Neural cell (in vitro differentiated cells): Measurements from ENCODE around the gene CEP20. TPM values are rescaled to one million over a fixed set of nuclear protein-coding genes. Genes with fewer than 3 reads are reported as not detected.

Experiments
- H2AFZ ChIP-seq: fragments of 200-600, 300-800 bp; sonication (generic), shearing (Covaris generic); 2 replicates; pipeline ENCODE4 v1.6.0; 2014; ENCODE audit warnings: low read depth, mild to moderate bottlenecking, antibody characterized with exemption, low read length, moderate library complexity
- H3F3A ChIP-seq: fragments of 200-600 bp; shearing (Covaris generic); 2 replicates; pipeline ENCODE4 v1.6.1; 2016; ENCODE audit warnings: mild to moderate bottlenecking, moderate library complexity, mixed read lengths, antibody characterized with exemption, low read length; ENCODE audit not compliant: insufficient read depth, poor library complexity, severe bottlenecking
- H3K27ac ChIP-seq: fragments of 200-600, 300-800 bp; sonication (generic), shearing (Covaris generic); 2 replicates; pipeline ENCODE4 v1.5.1; 2014; ENCODE audit warnings: mild to moderate bottlenecking, low read length, moderate library complexity
- H3K27me3 ChIP-seq: fragments of 300-800, 200-600 bp; sonication (generic), shearing (Covaris generic); 2 replicates; pipeline ENCODE4 v1.6.0; 2014; ENCODE audit warnings: mild to moderate bottlenecking, low read depth, low read length, moderate library complexity; ENCODE audit not compliant: insufficient read depth
- H3K36me3 ChIP-seq: fragments of 300-800, 200-600 bp; sonication (generic), shearing (Covaris generic); 2 replicates; pipeline ENCODE4 v1.5.1; 2014; ENCODE audit warnings: mild to moderate bottlenecking, antibody characterized with exemption, low read length, moderate library complexity; ENCODE audit not compliant: insufficient read depth
- H3K4me2 ChIP-seq: fragments of 300-800, 200-600 bp; sonication (generic), shearing (Covaris generic); 2 replicates; pipeline ENCODE4 v1.6.0; 2014; ENCODE audit warnings: mild to moderate bottlenecking, low read length
- H3K4me3 ChIP-seq: fragments of 300-800, 200-600 bp; sonication (generic), shearing (Covaris generic); 2 replicates; pipeline ENCODE4 v1.5.1; 2014; ENCODE audit warnings: mild to moderate bottlenecking, low read length, moderate library complexity
- H3K79me2 ChIP-seq: fragments of 200-600 bp; shearing (Covaris generic); replicated peaks from 2 replicates; pipeline ENCODE4 v1.6.0; 2014; ENCODE audit warnings: mild to moderate bottlenecking, low read length, moderate library complexity; ENCODE audit not compliant: insufficient read depth
- H3K9ac ChIP-seq: fragments of 300-800, 200-600 bp; sonication (generic), shearing (Covaris generic); 2 replicates; pipeline ENCODE4 v1.6.1; 2016; ENCODE audit warnings: mild to moderate bottlenecking, low read length, mixed read lengths
- H3K9me2 ChIP-seq: fragments of 200-600 bp; shearing (Covaris generic); 2 replicates; pipeline ENCODE4 v1.6.1; 2016; ENCODE audit warnings: mild to moderate bottlenecking, low read length, mixed read lengths; ENCODE audit not compliant: insufficient read depth
- H3K9me3 ChIP-seq: fragments of 200-600, 300-800 bp; sonication (generic), shearing (Covaris generic); 2 replicates; pipeline ENCODE4 v1.6.1; 2016; ENCODE audit warnings: mild to moderate bottlenecking, mixed run types, low read length, moderate library complexity, mixed read lengths
- H4K20me1 ChIP-seq: fragments of 200-600 bp; shearing (Covaris generic); 2 replicates; pipeline ENCODE4 v1.6.1; 2016; ENCODE audit warnings: mild to moderate bottlenecking, mixed run types; ENCODE audit not compliant: insufficient read depth
- EP300 ChIP-seq: fragments of 450-650 bp; conservative IDR thresholded peaks from 2 replicates; pipeline ENCODE4 v1.6.1; 2014; ENCODE audit warnings: antibody characterized with exemption, mild to moderate bottlenecking, moderate library complexity; ENCODE audit not compliant: poor library complexity, severe bottlenecking
- EZH2 ChIP-seq: fragments of 200-600, 300-800 bp; shearing (Covaris generic), sonication (generic); IDR thresholded peaks from 2 replicates; pipeline ENCODE4 v1.6.1; 2014; ENCODE audit warnings: antibody characterized with exemption, low read length, borderline replicate concordance, mild to moderate bottlenecking; ENCODE audit not compliant: insufficient read depth, poor library complexity, severe bottlenecking
- MXI1 ChIP-seq: fragments of 450-650 bp; conservative IDR thresholded peaks from 2 replicates; pipeline ENCODE4 v1.6.1; 2014; ENCODE audit warnings: antibody characterized with exemption, mild to moderate bottlenecking; ENCODE audit not compliant: poor library complexity, severe bottlenecking
- POLR2AphosphoS5 ChIP-seq: IDR thresholded peaks from 2 replicates; pipeline ENCODE4 v1.6.1; 2012
- RAD21 ChIP-seq: fragments of 450-650 bp; conservative IDR thresholded peaks from 2 replicates; pipeline ENCODE4 v1.6.1; 2014; ENCODE audit warnings: antibody characterized with exemption, mild to moderate bottlenecking, moderate library complexity
- SMC3 ChIP-seq: fragments of 450-650 bp; conservative IDR thresholded peaks from 2 replicates; pipeline ENCODE4 v1.6.1; 2014; ENCODE audit warnings: antibody characterized with exemption, mild to moderate bottlenecking, moderate library complexity; ENCODE audit not compliant: poor library complexity
- TAF1 ChIP-seq: IDR thresholded peaks from 2 replicates; pipeline ENCODE4 v1.6.1; 2012; ENCODE audit warnings: low read depth
- polyA plus RNA-seq: library from polyadenylated mRNA; depleted of rRNA; stranded (reverse); fragments of >200 nt; gene quantifications from 2 replicates; pipeline ENCODE4 v1.2.3, GENCODE V29; 2014
- TF ChIP-seq, protein P1 (sequence below): IDR thresholded peaks from 2 replicates; pipeline ENCODE4 v1.6.1; 2012; ENCODE audit warnings: borderline replicate concordance
- TF ChIP-seq, protein P2 (sequence below): fragments of 450-650 bp; IDR thresholded peaks from 2 replicates; pipeline ENCODE4 v1.5.1; 2014; ENCODE audit warnings: antibody characterized with exemption, mild to moderate bottlenecking, moderate library complexity; ENCODE audit not compliant: poor library complexity, severe bottlenecking

CEP20 gene
- polyA plus RNA-seq, 1 donor from 2014 or later: 59.7 TPM

DNA sequence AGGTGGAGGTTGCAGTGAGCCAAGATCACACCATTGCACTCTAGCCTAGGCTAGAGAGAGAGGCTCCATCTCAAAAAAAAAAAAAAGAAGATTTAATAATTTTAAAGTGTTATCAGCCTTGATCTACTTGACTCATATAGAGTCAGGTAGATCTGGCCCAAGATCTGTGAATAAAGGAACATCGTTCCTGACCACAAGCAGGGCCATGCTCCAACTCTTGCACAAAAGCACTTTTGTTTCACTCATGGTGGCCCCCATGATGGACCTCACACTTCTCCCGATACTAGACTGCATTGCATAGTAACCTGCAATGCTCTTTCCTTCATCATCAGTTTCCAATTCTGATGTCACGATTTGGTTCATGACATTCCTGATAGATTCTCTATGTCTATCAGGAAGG is 26.4 kb downstream of the CEP20 start:
- TF ChIP-seq, protein P1, sequence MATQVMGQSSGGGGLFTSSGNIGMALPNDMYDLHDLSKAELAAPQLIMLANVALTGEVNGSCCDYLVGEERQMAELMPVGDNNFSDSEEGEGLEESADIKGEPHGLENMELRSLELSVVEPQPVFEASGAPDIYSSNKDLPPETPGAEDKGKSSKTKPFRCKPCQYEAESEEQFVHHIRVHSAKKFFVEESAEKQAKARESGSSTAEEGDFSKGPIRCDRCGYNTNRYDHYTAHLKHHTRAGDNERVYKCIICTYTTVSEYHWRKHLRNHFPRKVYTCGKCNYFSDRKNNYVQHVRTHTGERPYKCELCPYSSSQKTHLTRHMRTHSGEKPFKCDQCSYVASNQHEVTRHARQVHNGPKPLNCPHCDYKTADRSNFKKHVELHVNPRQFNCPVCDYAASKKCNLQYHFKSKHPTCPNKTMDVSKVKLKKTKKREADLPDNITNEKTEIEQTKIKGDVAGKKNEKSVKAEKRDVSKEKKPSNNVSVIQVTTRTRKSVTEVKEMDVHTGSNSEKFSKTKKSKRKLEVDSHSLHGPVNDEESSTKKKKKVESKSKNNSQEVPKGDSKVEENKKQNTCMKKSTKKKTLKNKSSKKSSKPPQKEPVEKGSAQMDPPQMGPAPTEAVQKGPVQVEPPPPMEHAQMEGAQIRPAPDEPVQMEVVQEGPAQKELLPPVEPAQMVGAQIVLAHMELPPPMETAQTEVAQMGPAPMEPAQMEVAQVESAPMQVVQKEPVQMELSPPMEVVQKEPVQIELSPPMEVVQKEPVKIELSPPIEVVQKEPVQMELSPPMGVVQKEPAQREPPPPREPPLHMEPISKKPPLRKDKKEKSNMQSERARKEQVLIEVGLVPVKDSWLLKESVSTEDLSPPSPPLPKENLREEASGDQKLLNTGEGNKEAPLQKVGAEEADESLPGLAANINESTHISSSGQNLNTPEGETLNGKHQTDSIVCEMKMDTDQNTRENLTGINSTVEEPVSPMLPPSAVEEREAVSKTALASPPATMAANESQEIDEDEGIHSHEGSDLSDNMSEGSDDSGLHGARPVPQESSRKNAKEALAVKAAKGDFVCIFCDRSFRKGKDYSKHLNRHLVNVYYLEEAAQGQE: no peak
- no peak for TF ChIP-seq SMC3
- no peak for TF ChIP-seq EP300
- TF ChIP-seq, protein P2, sequence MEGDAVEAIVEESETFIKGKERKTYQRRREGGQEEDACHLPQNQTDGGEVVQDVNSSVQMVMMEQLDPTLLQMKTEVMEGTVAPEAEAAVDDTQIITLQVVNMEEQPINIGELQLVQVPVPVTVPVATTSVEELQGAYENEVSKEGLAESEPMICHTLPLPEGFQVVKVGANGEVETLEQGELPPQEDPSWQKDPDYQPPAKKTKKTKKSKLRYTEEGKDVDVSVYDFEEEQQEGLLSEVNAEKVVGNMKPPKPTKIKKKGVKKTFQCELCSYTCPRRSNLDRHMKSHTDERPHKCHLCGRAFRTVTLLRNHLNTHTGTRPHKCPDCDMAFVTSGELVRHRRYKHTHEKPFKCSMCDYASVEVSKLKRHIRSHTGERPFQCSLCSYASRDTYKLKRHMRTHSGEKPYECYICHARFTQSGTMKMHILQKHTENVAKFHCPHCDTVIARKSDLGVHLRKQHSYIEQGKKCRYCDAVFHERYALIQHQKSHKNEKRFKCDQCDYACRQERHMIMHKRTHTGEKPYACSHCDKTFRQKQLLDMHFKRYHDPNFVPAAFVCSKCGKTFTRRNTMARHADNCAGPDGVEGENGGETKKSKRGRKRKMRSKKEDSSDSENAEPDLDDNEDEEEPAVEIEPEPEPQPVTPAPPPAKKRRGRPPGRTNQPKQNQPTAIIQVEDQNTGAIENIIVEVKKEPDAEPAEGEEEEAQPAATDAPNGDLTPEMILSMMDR: no peak
- no peak for TF ChIP-seq MXI1
- TF ChIP-seq RAD21: no peak
- no peak for TF ChIP-seq EZH2
- TF ChIP-seq TAF1: no peak
- no peak for TF ChIP-seq POLR2AphosphoS5
- no peak overlapping the region for H3K9ac ChIP-seq

DNA sequence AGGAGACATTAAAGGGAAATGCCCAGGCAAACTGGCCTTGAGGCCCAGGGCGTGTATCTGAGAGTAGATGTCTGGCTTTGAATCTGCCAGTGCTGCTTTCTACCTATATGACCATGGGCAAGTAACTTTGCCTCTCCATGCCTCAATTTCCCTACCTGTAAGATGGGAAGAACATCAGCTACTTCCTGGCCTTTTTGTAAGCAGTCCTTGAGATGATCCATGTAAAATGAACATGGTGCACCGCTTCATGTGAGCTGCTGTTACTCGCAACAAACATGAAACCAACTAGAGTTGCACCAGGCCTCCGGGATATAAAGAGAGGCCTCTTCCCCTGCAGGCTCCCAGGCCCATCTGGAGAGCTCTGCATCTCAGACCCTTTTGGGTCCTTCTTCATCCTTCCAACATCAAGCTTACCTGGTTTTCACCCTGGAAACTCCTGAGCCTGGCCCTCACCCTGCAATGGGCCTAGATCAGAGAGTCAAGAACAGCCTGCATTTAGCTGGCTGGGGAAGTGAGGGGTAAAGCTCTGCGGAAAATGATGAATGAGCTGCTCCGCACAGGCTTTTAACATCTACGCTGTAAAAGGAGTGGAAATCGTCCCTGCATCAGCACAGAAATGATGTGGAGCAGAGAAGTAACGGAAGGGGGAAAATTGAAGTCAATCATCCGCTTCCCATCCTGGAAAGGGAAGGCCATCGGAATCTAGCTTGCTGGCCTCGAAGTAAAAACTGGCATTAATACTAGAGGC is 29.3 kb downstream of the CEP20 start:
- no peaks in the 10 kb centered on the region for H3K36me3 ChIP-seq
- no peaks in the 10 kb centered on the region for H3K9me3 ChIP-seq
- H3F3A ChIP-seq: no peaks in the 10 kb centered on the region
- H3K4me2 ChIP-seq: no peak overlapping the region
- H3K27ac ChIP-seq: no peak overlapping the region
- H3K4me3 ChIP-seq: no peak overlapping the region
- no peaks in the 10 kb centered on the region for H4K20me1 ChIP-seq
- no peak overlapping the region for H3K9ac ChIP-seq
- H3K9me2 ChIP-seq: no peaks in the 10 kb centered on the region
- H3K79me2 ChIP-seq: no peaks in the 10 kb centered on the region
- peaks cover 53% of the 10 kb centered on the region for H3K27me3 ChIP-seq
- H2AFZ ChIP-seq: no peak overlapping the region
- TF ChIP-seq, protein P2: no peak
- TF ChIP-seq RAD21 (no peak), POLR2AphosphoS5 (no peak), EZH2 (no peak), SMC3 (no peak), MXI1 (no peak), TAF1 (no peak), EP300 (no peak)
- TF ChIP-seq, protein P1: no peak

More for the DNA sequence above, 26.4 kb downstream of the CEP20 start:
- H3K79me2 ChIP-seq: no peaks in the 10 kb centered on the region
- no peaks in the 10 kb centered on the region for H3K9me2 ChIP-seq
- H3K4me3 ChIP-seq: no peak overlapping the region
- H3K9me3 ChIP-seq: no peaks in the 10 kb centered on the region
- no peak overlapping the region for H2AFZ ChIP-seq
- no peaks in the 10 kb centered on the region for H3F3A ChIP-seq
- no peaks in the 10 kb centered on the region for H4K20me1 ChIP-seq
- peaks cover 24% of the 10 kb centered on the region for H3K27me3 ChIP-seq
- H3K4me2 ChIP-seq: no peak overlapping the region
- H3K27ac ChIP-seq: no peak overlapping the region
- H3K36me3 ChIP-seq: no peaks in the 10 kb centered on the region
